CD14-positive monocyte (primary cell): ENCODE measurements around the gene CDK15. TPM values are rescaled to one million over a fixed set of nuclear protein-coding genes. Genes with fewer than 3 reads are reported as not detected.

Source experiments
- DNase-seq, 3 donors: peaks; one replicate each; pipeline ENCODE4 v3.0.0-alpha.2; 2011 to 2022
- H2AFZ ChIP-seq: 2 replicates; pipeline ENCODE4 v1.6.0; 2012; ENCODE audit warnings: mild to moderate bottlenecking, low read depth, low read length, inconsistent platforms; ENCODE audit not compliant: insufficient read depth, poor library complexity, severe bottlenecking
- H3K27ac ChIP-seq, 2 donors: 1 replicate in 1 of 2; 2 replicates in 1 of 2; pipeline ENCODE4 v1.5.1; 2012 to 2013; ENCODE audit warnings: low read length in 2 of 2, control low read depth in 1 of 2, inconsistent platforms in 1 of 2, low read depth in 1 of 2, mild to moderate bottlenecking in 1 of 2
- H3K27me3 ChIP-seq, 2 donors: one replicate each; pipeline versions ENCODE4 v1.6.0 to v1.6.1; 2011 to 2013; ENCODE audit warnings: low read length in 2 of 2; ENCODE audit not compliant: control insufficient read depth in 2 of 2, insufficient read depth in 2 of 2
- H3K36me3 ChIP-seq, 2 donors: replicated peaks in 1 of 2; 1 replicate in 1 of 2; 2 replicates in 1 of 2; pipeline versions ENCODE4 v1.5.1 to v1.6.1; 2012 to 2013; ENCODE audit warnings: low read length in 2 of 2, control low read depth in 1 of 2, inconsistent platforms in 1 of 2, mild to moderate bottlenecking in 1 of 2; ENCODE audit not compliant: insufficient read depth in 2 of 2, control insufficient read depth in 1 of 2
- H3K4me1 ChIP-seq, 2 donors: 1 replicate in 1 of 2; 2 replicates in 1 of 2; pipeline versions ENCODE4 v1.5.1 to v1.6.1; 2012 to 2013; ENCODE audit warnings: low read length in 2 of 2, control low read depth in 1 of 2, inconsistent platforms in 1 of 2, mild to moderate bottlenecking in 1 of 2, moderate library complexity in 1 of 2; ENCODE audit not compliant: insufficient read depth in 2 of 2, control insufficient read depth in 1 of 2
- H3K4me2 ChIP-seq: replicated peaks from 2 replicates; pipeline ENCODE3; 2012; ENCODE audit warnings: low read length, moderate library complexity, mild to moderate bottlenecking; ENCODE audit not compliant: poor library complexity, severe bottlenecking; ENCODE audit errors: extremely low read depth
- H3K4me3 ChIP-seq, 3 experiments: fragments of 200-600 bp in 1 of 3; sonication (generic) in 1 of 3; replicated peaks in 1 of 3; 1 replicate in 2 of 3; 2 replicates in 1 of 3; pipeline ENCODE4 v1.5.1; 2011 to 2013; ENCODE audit warnings: low read length in 3 of 3, mild to moderate bottlenecking in 3 of 3, control low read depth in 2 of 3, low read depth in 2 of 3, inconsistent platforms in 1 of 3, moderate library complexity in 1 of 3
- H3K79me2 ChIP-seq: 2 replicates; pipeline ENCODE4 v1.6.0; 2012; ENCODE audit warnings: mild to moderate bottlenecking, control low read depth, inconsistent platforms, low read length, moderate library complexity; ENCODE audit not compliant: insufficient read depth
- H3K9ac ChIP-seq: 2 replicates; pipeline ENCODE4 v1.6.0; 2017; ENCODE audit warnings: low read length, mild to moderate bottlenecking; ENCODE audit not compliant: insufficient read depth, poor library complexity, severe bottlenecking
- H3K9me3 ChIP-seq, 2 donors: replicated peaks in 1 of 2; 1 replicate in 1 of 2; 2 replicates in 1 of 2; pipeline versions ENCODE4 v1.5.1 to v1.6.1; 2012 to 2013; ENCODE audit warnings: low read length in 2 of 2, control low read depth in 1 of 2; ENCODE audit not compliant: control insufficient read depth in 1 of 2, insufficient read depth in 1 of 2
- H4K20me1 ChIP-seq: 2 replicates; pipeline ENCODE4 v1.6.0; 2012; ENCODE audit warnings: mild to moderate bottlenecking, low read length, control low read depth, moderate library complexity; ENCODE audit not compliant: insufficient read depth
- H3K27ac Mint-ChIP-seq, 7 donors: one replicate each; pipeline ENCODE4 v1.8.0; 2020; ENCODE audit warnings: mild to moderate bottlenecking in 7 of 7, mixed read lengths in 7 of 7, moderate library complexity in 6 of 7, inconsistent platforms in 2 of 7
- H3K27me3 Mint-ChIP-seq, 3 donors: one replicate each; pipeline ENCODE4 v1.8.0; 2021 to 2022; ENCODE audit warnings: low read depth in 3 of 3, mild to moderate bottlenecking in 3 of 3, mixed read lengths in 3 of 3, moderate library complexity in 3 of 3, inconsistent platforms in 1 of 3
- H3K36me3 Mint-ChIP-seq, 2 donors: one replicate each; pipeline ENCODE4 v1.8.0; 2020; ENCODE audit warnings: mixed read lengths in 2 of 2, inconsistent platforms in 1 of 2, mild to moderate bottlenecking in 1 of 2
- H3K4me1 Mint-ChIP-seq: one replicate; pipeline ENCODE4 v1.8.0; 2020; ENCODE audit warnings: mild to moderate bottlenecking, mixed read lengths
- H3K4me3 Mint-ChIP-seq, 2 donors: one replicate each; pipeline ENCODE4 v1.8.0; 2020; ENCODE audit warnings: mild to moderate bottlenecking in 2 of 2, mixed read lengths in 2 of 2, moderate library complexity in 1 of 2
- H3K9me3 Mint-ChIP-seq, 7 donors: one replicate each; pipeline ENCODE4 v1.8.0; 2020 to 2022; ENCODE audit warnings: mixed read lengths in 7 of 7, mild to moderate bottlenecking in 6 of 7, moderate library complexity in 6 of 7, inconsistent platforms in 2 of 7
- CTCF ChIP-seq: fragments of 200-600 bp; IDR thresholded peaks from one replicate; pipeline ENCODE4 v1.8.0; 2022; ENCODE audit warnings: antibody characterized with exemption, mild to moderate bottlenecking
- WGBS: methylation state at CpG from one replicate; pipeline ENCODE4 v1.1.5; 2013; ENCODE audit warnings: missing lambda C conversion rate; ENCODE audit not compliant: insufficient coverage; 5-methylcytosine and 5-hydroxymethylcytosine counted together
- intact Hi-C, 2 donors: fragments of 100-400 bp; cut with micrococcal nuclease; formaldehyde crosslinking; loops; one replicate each; pipeline versions ENCODE4 v1.15.0 to v1.15.1; 2023
- polyA plus RNA-seq, 3 donors: library from polyadenylated mRNA; depleted of rRNA in 1 of 3; unstranded in 2 of 3; stranded (reverse) in 1 of 3; fragments of 300-500 nt in 2 of 3; fragments of >200 nt in 1 of 3; fragmentation: Illumina TruSeq in 2 of 3; gene quantifications; 1 replicate in 2 of 3; 2 replicates in 1 of 3; pipeline ENCODE4 v1.2.3, GENCODE V29; 2012 to 2021

The CDK15 gene
- polyA plus RNA-seq, 3 donors: not detected

GRCh38 chr2:201839727-201840126, 33.4 kb downstream of the CDK15 start:
- intact Hi-C loops: no loop called here
- H3K79me2 ChIP-seq: no peaks in the 10 kb centered on the region
- H3K9me3 ChIP-seq: no peaks in the 10 kb centered on the region
- H3K27ac Mint-ChIP-seq: no peak overlapping the region
- no peaks in the 10 kb centered on the region for H4K20me1 ChIP-seq
- no peak for DNase-seq
- H3K27me3 Mint-ChIP-seq: peaks cover 0 to 3% (median 2%) of the 10 kb centered on the region in 3 donors
- no peaks in the 10 kb centered on the region for H3K36me3 ChIP-seq
- H3K27ac ChIP-seq: no peak overlapping the region
- no peaks in the 10 kb centered on the region for H3K4me1 ChIP-seq
- no peaks in the 10 kb centered on the region for H3K4me1 Mint-ChIP-seq
- H3K36me3 Mint-ChIP-seq: no peaks in the 10 kb centered on the region
- no peak overlapping the region for H3K9ac ChIP-seq
- WGBS: 100% methylated on average over 2 of the region's 4 CpGs
- no peak overlapping the region for H3K4me3 Mint-ChIP-seq
- no peak overlapping the region for H3K4me3 ChIP-seq
- no peak overlapping the region for H3K4me2 ChIP-seq
- H2AFZ ChIP-seq: no peak overlapping the region
- TF ChIP-seq CTCF: no peak
- peaks cover 0 to 7% (median 2%) of the 10 kb centered on the region in 7 donors for H3K9me3 Mint-ChIP-seq
- H3K27me3 ChIP-seq: no peaks in the 10 kb centered on the region

GRCh38 chr2:201840726-201841125, 34.4 kb downstream of the CDK15 start:
- Histone ChIP-seq H3K4me1 (no peaks in the 10 kb centered on the region), H2AFZ (no peak overlapping the region), H3K36me3 (no peaks in the 10 kb centered on the region), H3K27ac (no peak overlapping the region), H3K4me2 (no peak overlapping the region), H3K27me3 (no peaks in the 10 kb centered on the region), H3K79me2 (no peaks in the 10 kb centered on the region), H3K9me3 (no peaks in the 10 kb centered on the region), H3K4me3 (no peak overlapping the region), H4K20me1 (no peaks in the 10 kb centered on the region), H3K9ac (no peak overlapping the region)
- Mint-ChIP-seq H3K4me3 (no peak overlapping the region), H3K36me3 (no peaks in the 10 kb centered on the region), H3K27ac (no peak overlapping the region), H3K9me3 (peaks cover 0 to 7% (median 2%) of the 10 kb centered on the region in 7 donors), H3K27me3 (peaks cover 0 to 3% (median 2%) of the 10 kb centered on the region in 3 donors), H3K4me1 (no peaks in the 10 kb centered on the region)
- DNase-seq: no peak
- intact Hi-C loops: no loop called here
- no CpG with 5 or more reads among the region's 1 CpG for WGBS
- TF ChIP-seq CTCF: no peak
